Mammary epithelial cell (primary cell): Measurements from ENCODE around the gene CENPC.
"Not testable (repeated sequence)": the region's sequence is repeated elsewhere in the genome, so short reads cannot be mapped to it uniquely, and the experiment has no call there.

Experiments
- CTCF ChIP-seq, 2 donors: IDR thresholded peaks in 1 of 2; conservative IDR thresholded peaks in 1 of 2; 2 replicates each; pipeline ENCODE4 v1.5.1; 2011 to 2012; ENCODE audit warnings: inconsistent platforms in 2 of 2, low read length in 2 of 2, mild to moderate bottlenecking in 2 of 2, control low read depth in 1 of 2, low read depth in 1 of 2; ENCODE audit not compliant: insufficient read depth in 1 of 2; ENCODE audit errors: extremely low read depth in 1 of 2
- EZH2 ChIP-seq: IDR thresholded peaks from 2 replicates; pipeline ENCODE4 v1.6.1; 2012; ENCODE audit warnings: low read length, inconsistent platforms, borderline replicate concordance

DNA sequence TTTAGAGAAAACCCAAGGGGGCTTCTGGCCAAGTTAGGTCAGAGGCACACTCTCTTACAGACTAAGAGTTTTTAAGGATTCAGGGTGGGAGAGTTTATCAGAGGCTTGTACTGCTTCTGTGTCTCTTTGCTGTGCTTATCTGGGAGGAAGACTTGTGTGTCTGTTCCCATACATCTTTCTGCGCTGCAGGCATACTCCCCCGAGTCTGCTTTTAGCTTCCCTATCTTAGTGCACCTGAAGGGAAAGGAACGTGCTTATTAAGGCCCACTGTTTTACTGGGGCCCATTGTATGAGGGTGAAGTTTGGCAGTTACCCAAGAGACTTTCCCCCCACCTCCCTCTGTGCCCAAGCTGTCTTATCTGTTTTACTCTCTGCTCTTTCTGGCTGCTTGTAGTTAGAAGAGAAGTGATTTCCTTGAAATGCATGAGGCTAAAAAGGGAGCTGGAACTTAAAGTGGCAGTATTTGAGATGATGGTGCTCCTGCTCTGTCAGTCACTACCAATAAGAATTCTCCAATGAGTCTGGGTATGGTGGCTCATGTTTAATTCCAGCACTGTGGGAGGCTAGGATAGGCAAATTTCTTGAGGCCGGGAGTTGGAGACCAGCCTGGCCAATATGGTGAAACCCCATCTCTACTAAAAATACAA, 7.0 kb upstream of the CENPC start:
- TF ChIP-seq CTCF (conservative IDR thresholded peaks at IDR 0.05 in 1 of 2, IDR thresholded peaks at IDR 0.05 in 1 of 2; ENCODE audit: extremely low read depth in 1 of 2, insufficient read depth in 1 of 2, low read depth in 1 of 2, low read length in 2 of 2); EZH2: not testable (repeated sequence)
